AG10803 (cell line): ENCODE data around the gene TUBGCP2.

Experiments
- DNase-seq: peaks from one replicate; pipeline ENCODE4 v3.0.0; 2010; ENCODE audit warnings: low read depth
- H3K4me3 ChIP-seq: 2 replicates; pipeline ENCODE4 v1.5.1; 2011; ENCODE audit warnings: mild to moderate bottlenecking, low read length, control low read depth
- TF ChIP-seq, protein P1 (sequence below): conservative IDR thresholded peaks from 2 replicates; pipeline ENCODE4 v1.5.1; 2011; ENCODE audit warnings: mild to moderate bottlenecking, low read length, control low read depth, inconsistent platforms

Gene TUBGCP2

DNA sequence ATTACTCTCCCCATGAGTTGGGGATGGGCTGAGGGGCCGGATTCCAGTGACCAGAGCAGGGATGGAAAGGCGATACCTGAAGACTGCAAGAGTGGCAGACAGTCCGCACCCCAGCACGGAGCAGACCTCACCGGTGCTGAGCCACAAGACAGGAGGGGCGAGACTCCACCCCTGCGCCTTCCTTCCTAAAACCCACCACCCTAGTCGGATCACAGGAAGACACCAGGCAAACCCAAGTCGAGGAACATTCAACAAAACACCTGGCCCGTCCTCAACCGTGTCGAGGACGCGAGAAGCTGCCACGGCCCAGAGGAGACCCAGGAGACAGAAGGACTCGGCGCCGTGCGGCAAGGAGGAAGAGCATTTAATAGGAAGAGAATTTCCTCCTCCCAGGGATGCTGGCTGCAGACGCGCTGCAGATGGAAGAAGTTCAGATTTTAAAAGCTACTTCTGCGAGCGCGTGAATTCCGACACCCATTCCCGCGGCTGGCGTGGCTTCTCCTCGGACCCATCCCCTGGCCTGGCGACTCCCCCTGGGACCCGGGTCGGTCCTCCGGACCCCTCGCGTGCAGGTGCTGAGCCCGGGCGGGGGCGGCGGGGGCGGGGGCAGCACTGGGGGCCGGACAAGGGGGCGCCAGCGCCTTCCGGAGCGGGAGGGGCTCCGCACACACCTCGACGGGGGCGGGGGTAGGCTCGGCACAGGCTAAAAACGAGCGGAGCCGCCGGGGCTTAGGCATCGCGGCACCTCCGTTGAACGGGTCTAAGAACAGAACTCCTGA lies 79.2 kb downstream of the TUBGCP2 start:
- H3K4me3 ChIP-seq = no peak overlapping the region
- no peak for DNase-seq
- TF ChIP-seq, protein P1, sequence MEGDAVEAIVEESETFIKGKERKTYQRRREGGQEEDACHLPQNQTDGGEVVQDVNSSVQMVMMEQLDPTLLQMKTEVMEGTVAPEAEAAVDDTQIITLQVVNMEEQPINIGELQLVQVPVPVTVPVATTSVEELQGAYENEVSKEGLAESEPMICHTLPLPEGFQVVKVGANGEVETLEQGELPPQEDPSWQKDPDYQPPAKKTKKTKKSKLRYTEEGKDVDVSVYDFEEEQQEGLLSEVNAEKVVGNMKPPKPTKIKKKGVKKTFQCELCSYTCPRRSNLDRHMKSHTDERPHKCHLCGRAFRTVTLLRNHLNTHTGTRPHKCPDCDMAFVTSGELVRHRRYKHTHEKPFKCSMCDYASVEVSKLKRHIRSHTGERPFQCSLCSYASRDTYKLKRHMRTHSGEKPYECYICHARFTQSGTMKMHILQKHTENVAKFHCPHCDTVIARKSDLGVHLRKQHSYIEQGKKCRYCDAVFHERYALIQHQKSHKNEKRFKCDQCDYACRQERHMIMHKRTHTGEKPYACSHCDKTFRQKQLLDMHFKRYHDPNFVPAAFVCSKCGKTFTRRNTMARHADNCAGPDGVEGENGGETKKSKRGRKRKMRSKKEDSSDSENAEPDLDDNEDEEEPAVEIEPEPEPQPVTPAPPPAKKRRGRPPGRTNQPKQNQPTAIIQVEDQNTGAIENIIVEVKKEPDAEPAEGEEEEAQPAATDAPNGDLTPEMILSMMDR = no peak
